Heart left ventricle (tissue), 16 donors: Measurements from ENCODE around the gene ATRN. TPM values are rescaled to one million over a fixed set of nuclear protein-coding genes. Genes with fewer than 3 reads are reported as not detected.

Source experiments
- ATAC-seq, 4 donors: fragments of 200-7000 bp; cut with Tn5 transposase; one replicate each; pipeline ENCODE4 v1.9.1; 2020 to 2022; ENCODE audit warnings: moderate library complexity in 4 of 4, mild to moderate bottlenecking in 3 of 4, moderate number of reproducible peaks in 1 of 4
- DNase-seq, 5 donors: peaks; one replicate each; pipeline ENCODE4 v3.0.0-alpha.2; 2020
- H3K27ac ChIP-seq, 12 donors: fragments of 200-600 bp; sonication (generic) in 4 of 12; one replicate each; pipeline versions ENCODE4 v1.5.0 to v1.8.0; 2016 to 2022; ENCODE audit warnings: mild to moderate bottlenecking in 2 of 12
- H3K27me3 ChIP-seq, 9 donors: fragments of 200-600 bp; sonication (generic) in 2 of 9; one replicate each; pipeline versions ENCODE4 v1.5.1 to v1.8.0; 2016 to 2022; ENCODE audit warnings: mild to moderate bottlenecking in 3 of 9
- H3K36me3 ChIP-seq, 9 donors: fragments of 200-600 bp; sonication (generic) in 2 of 9; one replicate each; pipeline versions ENCODE4 v1.5.0 to v1.8.0; 2018 to 2022; ENCODE audit warnings: mild to moderate bottlenecking in 2 of 9
- H3K4me1 ChIP-seq, 12 donors: fragments of 200-600 bp; sonication (generic) in 4 of 12; one replicate each; pipeline versions ENCODE4 v1.5.0 to v1.8.0; 2016 to 2022; ENCODE audit warnings: mild to moderate bottlenecking in 3 of 12
- H3K4me3 ChIP-seq, 12 donors: fragments of 200-600 bp; sonication (generic) in 4 of 12; one replicate each; pipeline versions ENCODE4 v1.5.0 to v1.8.0; 2017 to 2022; ENCODE audit warnings: mild to moderate bottlenecking in 9 of 12, moderate library complexity in 4 of 12
- H3K9me3 ChIP-seq, 12 donors: fragments of 200-600 bp; sonication (generic) in 4 of 12; one replicate each; pipeline versions ENCODE4 v1.5.0 to v1.8.0; 2016 to 2022; ENCODE audit warnings: mild to moderate bottlenecking in 1 of 12
- CTCF ChIP-seq, 12 donors: fragments of 200-600 bp; sonication (generic) in 4 of 12; IDR thresholded peaks; one replicate each; pipeline versions ENCODE4 v1.5.0 to v1.8.0; 2018 to 2022; ENCODE audit warnings: antibody characterized with exemption in 12 of 12, mild to moderate bottlenecking in 5 of 12
- POLR2A ChIP-seq, 2 donors: fragments of 450-650 bp; IDR thresholded peaks; one replicate each; pipeline ENCODE4 v1.6.1; 2017; ENCODE audit warnings: antibody characterized with exemption in 2 of 2, mild to moderate bottlenecking in 2 of 2, moderate library complexity in 2 of 2
- WGBS, 4 donors: extraction: QIAGEN DNeasy Blood & Tissue Kit in 2 of 4; methylation state at CpG; one replicate each; pipeline versions ENCODE4 v1.1.5 to v1.1.7; 2013 to 2018; 5-methylcytosine and 5-hydroxymethylcytosine counted together
- intact Hi-C, 10 donors: fragments of 100-400 bp; cut with DNase I; formaldehyde crosslinking; loops; one replicate each; pipeline versions ENCODE4 v1.11.1 to v1.14.2; 2022
- polyA plus RNA-seq, 2 donors: library from polyadenylated mRNA; stranded (reverse); fragments of 200-250 nt; gene quantifications; one replicate each; pipeline ENCODE4 v1.2.3, GENCODE V29; 2013
- total RNA-seq, 9 donors: library from RNA; depleted of rRNA in 2 of 9; stranded (reverse); fragments of >200 nt in 2 of 9; fragmentation: NEBNext Ultra II Directional in 3 of 9; extraction: Animal tissue kit (Norgen Biotek cat#: 25700) in 3 of 9; gene quantifications; one replicate each; pipeline versions ENCODE4 v1.1.0 to v1.2.4, GENCODE V29; 2016 to 2023
- donor health status: ischemic (EF 13 %, LVEDD 7.1; RV severe dilation, severe dysfunction).
- donor health status: healthy with polysubstance abuse.
- donor health status: DM: no; HTN: yes; CAD: no.
- donor health status: DM: no; HTN: no; CAD: no.
- donor health status: ischemic (EF 25% LVEDD 6.9; RV normal size, moderate dysfunction).
- donor health status: ischemic (EF 25% LVEDD 5.7; RV mildly dilated, moderate dysfunction).
- donor health status: healthy.
- donor health status: DM: yes; HTN: yes; CAD: no.
- donor health status: ischemic (EF 35%, LVEDD 5.7; RV mildly dilated, moderate dysfunction).
- donor health status: nonischemic (EF 11% LVEDD 7.7; RV severe dilation, severe dysfunction).
- donor health status: DM: yes; HTN: yes; CAD: no.
- donor health status: PGD.
- donor health status: ischemic (EF 29% LVEDD 5.4; RV normal size, mild dysfunction).
- donor health status: nonischemic (EF 23%, LVEDD 6.1; RV moderate dilation, normal function).

ATRN gene
- total and polyA plus RNA-seq, 11 donors: 4.8 to 44.7 (median 32.6) TPM

GRCh38 chr20:3658019-3658715, 187.3 kb downstream of the ATRN start:
- Histone ChIP-seq H3K4me3 (no peak overlapping the region), H3K36me3 (no peaks in the 10 kb centered on the region), H3K4me1 (peaks cover 0 to 13% (median 0%) of the 10 kb centered on the region in 12 donors), H3K27me3 (peaks cover 5 to 49% (median 20%) of the 10 kb centered on the region in 9 donors), H3K27ac (no peak overlapping the region), H3K9me3 (peaks cover 0 to 8% (median 0%) of the 10 kb centered on the region in 12 donors)
- DNase-seq (peak in 1 of 5 donors; percentile 33), ATAC-seq (no peak)
- intact Hi-C loops: no loop called here
- WGBS, 4 donors: 78 to 89% (median 84%) methylated on average over 7 of the region's 7 CpGs
- TF ChIP-seq POLR2A (IDR thresholded peaks at IDR 0.05) (no peak), CTCF (IDR thresholded peaks at IDR 0.05) (no peak)

GRCh38 chr20:3658716-3659491, 188.1 kb downstream of the ATRN start:
- Histone ChIP-seq H3K4me3 (no peak overlapping the region), H3K36me3 (no peaks in the 10 kb centered on the region), H3K27ac (no peak overlapping the region), H3K9me3 (peaks cover 0 to 4% (median 0%) of the 10 kb centered on the region in 12 donors), H3K27me3 (peaks cover 5 to 50% (median 20%) of the 10 kb centered on the region in 9 donors), H3K4me1 (peaks cover 0 to 13% (median 0%) of the 10 kb centered on the region in 12 donors)
- intact Hi-C loops: no loop called here
- 50 to 69% (median 65%) methylated on average over 8 of the region's 8 CpGs for WGBS, 4 donors
- TF ChIP-seq CTCF (IDR thresholded peaks at IDR 0.05) (no peak), POLR2A (IDR thresholded peaks at IDR 0.05) (no peak)
- ATAC-seq: no peak
- no peak for DNase-seq

GRCh38 chr20:3659492-3660261, 188.9 kb downstream of the ATRN start:
- no peak for TF ChIP-seq CTCF (IDR thresholded peaks at IDR 0.05)
- TF ChIP-seq POLR2A (IDR thresholded peaks at IDR 0.05): no peak
- peak in 1 of 4 donors; percentile 7 for ATAC-seq
- 61 to 73% (median 68%) methylated on average over 6 to 12 of the region's 12 CpGs for WGBS, 4 donors
- Histone ChIP-seq H3K36me3 (no peaks in the 10 kb centered on the region), H3K4me3 (no peak overlapping the region), H3K4me1 (peaks cover 0 to 13% (median 0%) of the 10 kb centered on the region in 12 donors), H3K9me3 (peaks cover 0 to 4% (median 0%) of the 10 kb centered on the region in 12 donors), H3K27ac (no peak overlapping the region), H3K27me3 (peaks cover 5 to 50% (median 20%) of the 10 kb centered on the region in 9 donors)
- intact Hi-C loops: no loop called here
- peak in 2 of 5 donors; percentile 21 to 55 for DNase-seq
